Ovary (tissue), 3 donors: ENCODE data around the gene ARHGAP22.

Source experiments
- EP300 ChIP-seq: sonication (generic); formaldehyde crosslinking; IDR thresholded peaks from one replicate; pipeline ENCODE4 v1.6.1; 2017; ENCODE audit warnings: antibody characterized with exemption
- POLR2A ChIP-seq: fragments of 450-650 bp; IDR thresholded peaks from one replicate; pipeline ENCODE4 v1.6.1; 2017; ENCODE audit warnings: antibody characterized with exemption, mild to moderate bottlenecking, moderate library complexity
- TF ChIP-seq, protein P1 (sequence below), 3 donors: fragments of 450-650 bp in 2 of 3; fragments of 200-600 bp in 1 of 3; IDR thresholded peaks; one replicate each; pipeline versions ENCODE4 v1.5.1 to v1.8.0; 2016 to 2022; ENCODE audit warnings: antibody characterized with exemption in 3 of 3, mild to moderate bottlenecking in 1 of 3
- donor health status: DM: no; HTN: no; CAD: no.

DNA sequence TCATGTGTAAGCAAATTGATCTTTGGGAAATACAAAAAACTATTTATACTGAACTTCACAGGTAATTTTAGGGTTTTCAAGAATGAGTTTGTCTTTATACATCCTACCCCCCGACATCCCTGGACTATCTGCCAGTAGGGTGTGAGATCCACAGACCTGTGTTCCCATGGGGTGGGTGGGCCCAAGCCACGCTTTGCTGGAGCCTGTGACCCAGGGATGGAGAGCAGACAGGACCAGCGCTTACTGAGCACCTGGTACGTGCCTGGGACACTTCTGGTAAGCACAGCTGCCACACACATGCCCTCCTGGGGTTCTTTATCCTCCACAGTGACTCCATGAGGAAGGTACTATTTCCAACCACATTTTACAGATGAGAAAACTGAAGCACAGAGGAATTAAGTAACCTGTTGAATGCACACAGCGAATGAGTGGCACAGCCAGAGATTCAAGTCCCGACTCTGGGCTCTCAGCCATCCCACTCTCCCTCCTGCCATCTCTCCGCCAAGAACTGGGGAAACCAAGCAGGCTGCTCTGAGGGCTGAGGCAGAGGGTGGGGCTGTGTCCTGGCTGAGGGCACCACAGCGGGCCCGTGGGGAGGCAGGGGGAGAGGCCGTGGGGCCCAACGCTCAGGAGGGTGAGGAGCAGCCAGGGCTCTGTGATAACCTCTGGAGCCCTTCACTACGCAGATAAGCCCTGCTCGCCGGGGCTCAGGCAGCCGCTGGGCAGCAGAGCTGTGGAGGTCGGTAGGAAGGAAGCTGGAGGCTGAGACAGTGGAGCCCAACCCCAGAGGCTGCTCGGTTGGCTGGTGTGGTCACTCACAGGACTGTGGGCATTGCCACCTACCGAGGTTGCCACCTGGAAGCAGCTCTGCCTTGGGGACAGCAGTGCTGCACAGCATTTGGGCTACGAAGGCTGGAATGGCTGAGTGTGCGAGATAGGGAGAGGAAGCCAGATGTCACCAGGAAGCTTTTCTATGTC, 124.2 kb downstream of the ARHGAP22 start:
- TF ChIP-seq, protein P1, sequence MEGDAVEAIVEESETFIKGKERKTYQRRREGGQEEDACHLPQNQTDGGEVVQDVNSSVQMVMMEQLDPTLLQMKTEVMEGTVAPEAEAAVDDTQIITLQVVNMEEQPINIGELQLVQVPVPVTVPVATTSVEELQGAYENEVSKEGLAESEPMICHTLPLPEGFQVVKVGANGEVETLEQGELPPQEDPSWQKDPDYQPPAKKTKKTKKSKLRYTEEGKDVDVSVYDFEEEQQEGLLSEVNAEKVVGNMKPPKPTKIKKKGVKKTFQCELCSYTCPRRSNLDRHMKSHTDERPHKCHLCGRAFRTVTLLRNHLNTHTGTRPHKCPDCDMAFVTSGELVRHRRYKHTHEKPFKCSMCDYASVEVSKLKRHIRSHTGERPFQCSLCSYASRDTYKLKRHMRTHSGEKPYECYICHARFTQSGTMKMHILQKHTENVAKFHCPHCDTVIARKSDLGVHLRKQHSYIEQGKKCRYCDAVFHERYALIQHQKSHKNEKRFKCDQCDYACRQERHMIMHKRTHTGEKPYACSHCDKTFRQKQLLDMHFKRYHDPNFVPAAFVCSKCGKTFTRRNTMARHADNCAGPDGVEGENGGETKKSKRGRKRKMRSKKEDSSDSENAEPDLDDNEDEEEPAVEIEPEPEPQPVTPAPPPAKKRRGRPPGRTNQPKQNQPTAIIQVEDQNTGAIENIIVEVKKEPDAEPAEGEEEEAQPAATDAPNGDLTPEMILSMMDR (IDR thresholded peaks at IDR 0.05), result no peak
- TF ChIP-seq EP300, result no peak
- TF ChIP-seq POLR2A, result no peak
